K562 (cell line): Measurements from ENCODE around the gene COQ4. TPM values are rescaled to one million over a fixed set of nuclear protein-coding genes. Genes with fewer than 3 reads are reported as not detected.

Source experiments
- DEAF1 ChIP-seq: fragments of 450-650 bp; formaldehyde crosslinking; IDR thresholded peaks from 2 replicates; pipeline ENCODE4 v1.4.0; 2020; ENCODE audit warnings: mild to moderate bottlenecking, moderate library complexity
- DIDO1 ChIP-seq: fragments of 450-650 bp; IDR thresholded peaks from 2 replicates; pipeline ENCODE4 v1.6.1; 2016; ENCODE audit warnings: low read depth, missing biosample characterization, missing genetic modification characterization
- KDM5B ChIP-seq: fragments of 200-600 bp; sonication (generic); IDR thresholded peaks from 2 replicates; pipeline ENCODE4 v1.6.1; 2012; ENCODE audit warnings: low read depth, mild to moderate bottlenecking, moderate library complexity, low read length, control low read depth, inconsistent platforms; ENCODE audit not compliant: insufficient replicate concordance
- LARP7 ChIP-seq: fragments of 450-650 bp; IDR thresholded peaks from 2 replicates; pipeline ENCODE4 v1.6.1; 2016
- MCM3 ChIP-seq: fragments of 450-650 bp; IDR thresholded peaks from 2 replicates; pipeline ENCODE4 v1.6.1; 2016
- RBM22 ChIP-seq: fragments of 200-400 bp; formaldehyde crosslinking; IDR thresholded peaks from 2 replicates; pipeline ENCODE4 v1.6.1; 2018; ENCODE audit warnings: low read length, low read depth; ENCODE audit not compliant: poor library complexity, severe bottlenecking
- STAT6 ChIP-seq: sonication (generic); formaldehyde crosslinking; IDR thresholded peaks from 2 replicates; pipeline ENCODE4 v1.8.1; 2023; ENCODE audit warnings: mild to moderate bottlenecking, missing genetic modification reagents
- ZNF318 ChIP-seq, 2 experiments: fragments of 450-650 bp; IDR thresholded peaks; 2 replicates each; pipeline ENCODE4 v1.6.1; 2016; ENCODE audit warnings: mild to moderate bottlenecking in 2 of 2, borderline replicate concordance in 1 of 2, low read depth in 1 of 2, moderate library complexity in 1 of 2
- polyA plus RNA-seq, 8 experiments: library from polyadenylated mRNA; depleted of rRNA in 4 of 8; stranded (reverse) in 5 of 8; unstranded in 3 of 8; fragments of >200 nt; fragmentation: Nextera tagmentation in 2 of 8; fragmentation: Illumina TruSeq in 1 of 8; extraction: Ambion mirVana in 2 of 8; extraction: Trizol in 1 of 8; gene quantifications; 2 replicates each; pipeline versions ENCODE4 v1.2.1 to v1.2.3, GENCODE V29; 2011 to 2014; ENCODE audit warnings: inconsistent platforms in 1 of 8, missing spikeins in 1 of 8
- total RNA-seq, 7 experiments: library from RNA; depleted of rRNA in 6 of 7; stranded (reverse); fragments of >200 nt in 6 of 7; fragmentation: Illumina TruSeq in 2 of 7; extraction: Trizol in 2 of 7; gene quantifications; 2 replicates each; pipeline versions ENCODE4 v1.2.1 to v1.2.3, GENCODE V29; 2011 to 2021; ENCODE audit warnings: low replicate concordance in 1 of 7

Gene COQ4
- total and polyA plus RNA-seq, 9 of the 15 experiments (the other 6 are each of a cell fraction or from before 2014, with no cell fraction given): 9.1 to 135 (median 67.2) TPM

GRCh38 chr9:128321879-128322403 is 698 bp upstream of the COQ4 start (continued):
- TF ChIP-seq ZNF318 (IDR thresholded peaks at IDR 0.05; ENCODE audit: borderline replicate concordance in 1 of 2, low read depth in 1 of 2) (no peak), STAT6 (no peak), LARP7 (no peak), RBM22 (no peak), DIDO1 (tag) (no peak), KDM5B (peak; percentile 89), DEAF1 (CRISPR knock-in tag) (peak; percentile 48; the same call in 1 of the 2 replicates), MCM3 (no peak)
